Measurements from ENCODE around the gene ZNF581.

- TF ChIP-seq CTCF (IDR thresholded peaks at IDR 0.05) (no peak), POLR2A (IDR thresholded peaks at IDR 0.05) (no peak)
These were observed 17.1 kb upstream of the ZNF581 start for GRCh38 chr19:55626350-55626749.
